GM12891 (cell line): ENCODE data around the gene LRIT1.

Experiments used
- POLR2A ChIP-seq: IDR thresholded peaks from 2 replicates; pipeline ENCODE4 v1.6.1; 2011; ENCODE audit warnings: low read depth, low read length, control low read depth
- POLR2AphosphoS5 ChIP-seq: IDR thresholded peaks from 2 replicates; pipeline ENCODE4 v1.6.1; 2011; ENCODE audit warnings: low read depth, low read length, control low read depth
- POU2F2 ChIP-seq: IDR thresholded peaks from 2 replicates; pipeline ENCODE4 v1.6.1; 2011; ENCODE audit warnings: low read depth, mild to moderate bottlenecking, control low read depth, low read length, moderate library complexity
- TAF1 ChIP-seq: IDR thresholded peaks from 2 replicates; pipeline ENCODE4 v1.6.1; 2011; ENCODE audit warnings: low read depth, low read length, control low read depth

DNA sequence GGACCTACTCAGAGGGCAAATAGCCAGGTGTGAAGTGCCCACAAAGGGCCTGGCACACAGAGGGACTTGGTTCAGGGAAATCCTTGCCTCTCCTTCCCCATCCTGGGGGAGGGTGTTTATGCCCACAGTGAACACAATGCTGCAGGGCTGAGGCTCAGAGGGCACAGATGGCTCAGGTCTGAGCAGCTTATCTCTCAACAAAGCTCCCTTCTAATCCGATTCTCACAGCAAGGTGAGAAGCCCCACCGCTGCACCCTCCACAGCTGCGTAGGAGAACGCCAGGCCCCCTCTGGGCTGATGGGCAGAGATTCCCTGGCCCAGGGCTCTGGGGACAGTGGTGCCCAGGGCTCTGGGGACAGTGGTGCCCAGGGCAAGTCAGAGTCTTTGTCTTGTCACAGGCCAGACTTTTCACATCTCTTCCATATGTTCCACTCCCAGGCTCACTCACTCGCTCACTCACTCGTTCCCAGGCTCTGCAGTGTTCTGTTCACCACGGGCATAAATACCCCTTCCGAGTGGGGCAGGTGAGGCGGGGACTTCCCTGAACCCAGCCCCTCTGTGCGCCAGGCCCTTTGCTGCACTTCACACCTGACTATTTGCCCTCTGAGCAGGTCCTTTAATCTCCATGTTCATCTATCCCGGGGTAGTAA, 55.7 kb downstream of the LRIT1 start:
- TF ChIP-seq POLR2A = no peak
- no peak for TF ChIP-seq POLR2AphosphoS5
- TF ChIP-seq POU2F2 = no peak
- TF ChIP-seq TAF1 = no peak
